GM12872 (cell line): ENCODE results near the gene GAS1.

ENCODE experiments used
- CTCF ChIP-seq: IDR thresholded peaks from 3 replicates; pipeline ENCODE4 v1.5.1; 2011; ENCODE audit warnings: low read depth, mild to moderate bottlenecking, low read length, moderate library complexity; ENCODE audit not compliant: insufficient read depth

The GAS1 gene

GRCh38 chr9:86902991-86903733 is 44.1 kb downstream of the GAS1 start:
- TF ChIP-seq CTCF: no peak

DNA sequence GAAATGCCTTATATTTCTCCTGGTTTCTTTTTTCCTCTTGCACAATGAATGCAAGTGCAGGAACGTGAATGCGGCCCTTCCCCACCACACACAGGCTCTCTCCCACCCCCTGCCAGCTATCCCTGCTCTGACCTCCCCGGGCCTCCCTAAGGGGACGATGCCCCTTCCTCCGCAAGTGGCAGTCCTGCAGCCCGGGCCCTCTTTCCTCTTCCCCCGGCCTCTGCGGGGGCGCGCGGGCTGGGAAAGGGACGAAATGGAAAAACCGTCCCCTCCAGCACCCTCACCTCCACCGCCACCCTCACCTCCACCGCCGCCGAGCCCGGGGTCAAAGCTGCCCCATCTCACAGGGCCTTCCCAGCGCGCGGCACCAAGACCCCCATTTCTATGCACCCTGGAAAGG is 44.7 kb downstream of the GAS1 start:
- TF ChIP-seq CTCF: no peak

DNA sequence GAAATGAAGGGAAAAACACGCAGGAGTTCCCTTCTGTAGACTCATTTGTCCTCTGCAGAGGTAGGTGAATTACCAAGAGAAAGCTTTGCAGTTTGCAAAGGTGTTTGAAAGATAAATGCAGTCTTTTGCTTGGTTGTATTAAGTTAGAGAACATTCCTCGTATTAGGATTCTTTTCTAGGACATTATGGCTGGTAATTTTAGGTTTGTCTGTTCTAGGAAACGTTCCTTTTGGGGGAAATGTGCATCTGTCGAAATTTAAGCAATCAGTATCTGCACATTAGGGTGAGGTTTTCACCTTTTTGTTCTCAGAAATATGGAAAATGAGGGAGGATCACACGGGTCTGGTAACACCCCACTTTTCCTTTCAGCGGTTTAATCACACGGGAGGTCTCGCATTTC is 45.1 kb downstream of the GAS1 start:
- TF ChIP-seq CTCF: no peak

DNA sequence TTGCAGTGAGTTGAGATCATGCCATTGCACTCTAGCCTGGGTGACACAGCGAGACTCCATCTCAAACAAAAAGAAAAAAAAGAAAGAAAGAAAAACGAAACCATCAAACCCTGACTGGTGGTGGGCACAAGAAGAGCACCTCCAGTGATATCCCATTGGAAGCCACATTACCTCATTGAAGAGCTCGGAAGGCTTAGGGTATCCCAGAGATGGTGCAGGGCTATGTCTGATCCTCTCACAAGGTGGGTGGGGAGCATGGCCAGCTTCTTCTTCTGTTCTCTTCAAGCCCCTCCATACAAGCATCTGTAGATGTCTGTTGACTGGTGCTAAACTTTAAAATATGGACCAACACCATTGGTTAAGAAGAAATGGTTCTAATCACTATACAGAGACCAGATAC is 45.8 kb downstream of the GAS1 start:
- TF ChIP-seq CTCF: no peak
